CD4-positive, alpha-beta T cell treated with Interleukin-2 at 100 ng/mL for 4 hours (primary cell): Measurements from ENCODE around the gene EDC4.
"Not testable (repeated sequence)": the region's sequence is repeated elsewhere in the genome, so short reads cannot be mapped to it uniquely, and the experiment has no call there.

Source experiments
- DNase-seq: peaks from one replicate; pipeline ENCODE4 v3.0.0-alpha.2; 2020; ENCODE audit warnings: low spot score

Gene EDC4

DNA sequence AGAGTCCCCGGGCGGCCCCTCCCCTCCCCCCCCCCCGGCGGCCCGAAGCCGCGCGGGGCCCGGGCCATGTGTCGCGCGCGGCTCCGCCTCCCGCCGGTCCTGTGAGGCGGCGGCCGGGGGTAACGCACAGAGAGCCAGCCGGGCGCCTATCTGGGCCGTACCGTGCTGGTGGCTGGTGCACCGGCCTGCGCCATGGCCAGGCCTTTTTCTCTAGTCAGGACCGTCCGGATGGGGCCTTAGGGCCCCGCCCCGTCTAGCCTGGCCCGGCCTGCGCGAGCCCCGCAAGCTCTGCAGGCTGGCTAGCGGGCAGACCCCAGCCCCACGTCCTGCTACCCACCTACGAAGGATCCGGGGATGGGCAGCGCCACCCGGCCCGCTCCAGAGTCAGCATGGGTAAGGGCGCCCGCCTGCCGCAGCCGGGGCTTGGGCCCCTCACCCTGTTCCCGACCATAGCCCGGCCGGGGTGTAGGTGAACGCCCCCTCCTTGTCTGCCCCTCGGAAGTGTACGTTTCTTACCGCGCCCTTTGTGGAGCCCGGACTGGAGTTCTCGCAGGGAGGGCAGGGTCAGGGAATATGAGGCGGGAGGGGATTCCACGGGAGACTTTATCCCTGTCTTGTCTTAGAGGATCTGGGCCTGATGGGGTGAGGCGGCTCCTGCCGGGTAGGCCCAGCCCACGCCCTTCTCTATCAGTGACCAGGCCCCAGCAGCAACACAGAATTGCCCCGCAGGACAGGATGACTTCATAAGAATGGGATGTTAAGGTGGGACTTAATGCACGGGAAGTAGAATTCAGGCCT, 25.6 kb upstream of the EDC4 start, which contains the start of gene CENPT:
TSS of gene CENPT (minus strand) at position 630 of the 798 bp plus-strand sequence. CDS start 13,834 bp downstream, outside the sequence.
- DNase-seq = no peak

DNA sequence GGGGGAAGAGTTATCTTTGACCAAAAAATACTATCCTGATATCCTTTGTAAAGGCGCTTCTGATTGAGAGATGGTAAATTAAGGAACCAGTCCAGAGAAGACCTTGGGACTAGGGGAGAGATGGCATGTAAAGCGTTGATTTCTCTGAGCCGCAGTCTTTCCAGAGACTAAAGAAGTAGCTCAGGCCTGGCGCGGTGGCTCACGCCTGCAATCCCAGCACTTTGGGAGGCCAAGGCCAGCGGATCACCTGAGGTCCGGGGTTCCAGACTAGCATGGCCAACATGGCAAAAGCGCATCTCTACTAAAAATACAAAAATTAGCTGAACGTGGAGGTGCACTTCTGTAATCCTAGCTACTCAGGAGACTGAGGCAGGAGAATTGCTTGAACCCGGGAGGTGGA, 24.7 kb upstream of the EDC4 start:
- no peak for DNase-seq

DNA sequence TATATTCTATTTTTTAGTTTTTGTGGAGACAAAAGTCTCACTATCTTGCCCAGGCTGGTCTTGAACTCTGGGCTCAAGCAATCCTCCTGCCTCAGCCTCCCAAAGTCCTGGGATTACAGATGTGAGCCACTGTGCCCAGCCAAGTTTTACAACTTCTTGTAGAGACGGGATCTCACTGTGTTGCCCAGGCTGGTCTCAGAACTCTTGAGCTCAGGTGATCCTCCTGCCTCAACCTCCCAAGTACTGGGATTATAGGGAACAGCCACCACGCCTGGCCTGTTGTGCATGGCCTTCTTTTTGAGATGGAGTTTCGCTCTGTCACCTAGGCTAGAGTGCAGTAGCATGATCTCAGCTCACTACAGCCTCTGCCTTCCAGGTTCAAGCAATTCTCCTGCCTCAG, 19.2 kb upstream of the EDC4 start:
- DNase-seq = no peak

DNA sequence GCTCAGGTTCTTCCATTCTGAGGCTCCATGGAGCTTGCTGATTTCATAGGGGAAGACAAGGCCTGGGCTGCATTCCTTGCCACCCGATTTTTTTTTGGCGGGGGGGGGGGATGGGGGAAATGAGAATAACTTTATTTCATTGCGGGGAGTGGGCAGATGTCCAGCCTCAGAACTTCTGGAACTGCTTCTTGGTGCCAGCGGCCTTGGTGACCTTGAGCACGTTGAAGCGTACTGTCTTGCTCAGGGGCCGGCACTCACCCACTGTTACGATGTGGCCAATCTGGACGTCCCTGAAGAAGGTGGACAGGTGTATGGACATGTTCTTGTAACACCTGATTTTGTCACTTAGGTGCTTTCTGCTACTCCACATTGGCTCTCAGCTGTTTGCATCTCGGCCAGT, 17.1 kb upstream of the EDC4 start:
- DNase-seq = no peak

DNA sequence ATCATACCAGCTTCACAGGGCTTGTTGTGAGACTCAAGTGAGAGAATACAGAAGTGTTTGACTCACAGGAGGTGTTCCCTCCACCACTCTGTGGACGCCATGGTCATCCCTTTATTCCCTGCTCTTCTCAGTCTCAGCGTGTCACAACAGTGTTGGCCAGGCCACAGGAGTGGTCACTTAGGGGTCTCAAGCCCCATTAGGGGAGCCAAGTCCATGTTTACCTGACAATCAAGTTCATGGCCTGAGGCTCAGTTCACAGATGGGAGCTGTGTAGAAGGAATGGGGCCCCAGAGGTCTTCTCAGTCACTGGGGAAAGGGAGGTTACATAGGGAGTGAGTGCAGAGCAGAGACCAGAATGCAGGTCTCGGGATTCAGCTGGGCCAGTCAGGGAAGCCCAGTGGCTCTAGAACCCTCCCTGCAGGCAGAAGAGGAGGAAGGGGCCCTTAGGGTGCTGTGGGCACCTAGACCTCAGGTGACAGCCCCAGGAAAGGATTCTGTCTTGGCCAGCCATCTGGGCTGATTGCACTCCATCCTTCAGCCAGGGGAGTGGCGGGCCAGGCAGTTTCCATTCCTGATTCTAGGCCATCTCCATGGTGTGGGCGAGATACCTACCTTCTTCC, 15.8 kb upstream of the EDC4 start:
- DNase-seq = no peak

DNA sequence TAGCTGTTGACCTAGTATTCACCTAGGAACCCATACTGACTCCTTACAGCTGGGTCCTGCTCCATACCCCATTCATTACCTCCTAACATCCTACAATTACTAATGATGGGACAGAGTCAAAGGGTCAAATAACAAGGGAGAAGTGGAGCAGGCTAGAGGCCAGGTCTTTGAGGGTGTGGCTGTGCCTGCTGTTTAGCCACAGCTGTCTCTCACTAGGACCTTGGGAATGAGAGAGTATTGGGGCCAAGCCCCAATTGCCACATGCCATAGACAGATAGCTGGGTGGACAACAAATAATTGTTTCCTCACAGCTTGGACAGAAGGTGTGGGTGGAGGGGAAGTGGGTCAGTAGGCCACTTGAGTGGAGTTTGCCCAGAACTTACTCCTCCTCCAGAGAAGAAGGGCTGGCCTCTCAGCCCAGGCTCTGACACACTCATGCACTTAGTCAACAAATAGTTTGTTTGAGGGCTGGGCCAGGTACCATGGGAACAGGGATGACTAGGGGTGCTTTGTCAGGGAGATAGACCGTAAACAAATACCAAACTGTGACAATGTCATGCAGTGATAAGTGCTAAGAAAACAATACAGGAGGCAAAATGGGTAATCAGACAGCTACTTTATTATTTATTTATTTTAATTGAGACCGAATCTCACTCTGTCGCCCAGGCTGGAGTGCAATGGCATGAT, 15.2 kb upstream of the EDC4 start:
- peak; percentile 82 for DNase-seq

DNA sequence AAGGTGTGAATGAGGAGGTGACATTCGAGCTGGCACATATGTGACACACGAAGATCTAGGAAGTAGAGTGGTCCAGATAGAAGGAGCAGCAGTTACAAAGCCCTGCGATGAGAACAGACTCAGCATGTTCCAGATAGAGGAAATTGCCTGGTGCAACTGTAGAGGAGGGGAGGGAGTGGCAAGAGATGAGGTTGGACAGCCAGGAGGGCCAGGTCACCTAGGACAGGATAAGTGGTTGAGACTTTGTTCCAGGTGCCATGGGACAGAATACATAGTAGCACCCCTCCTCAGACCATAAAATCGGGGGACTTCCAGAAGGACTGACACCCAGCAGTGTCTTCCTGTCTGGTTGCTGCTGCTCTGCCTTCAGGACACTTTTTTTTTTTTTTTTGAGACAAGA, 14.4 kb upstream of the EDC4 start:
- no peak for DNase-seq

DNA sequence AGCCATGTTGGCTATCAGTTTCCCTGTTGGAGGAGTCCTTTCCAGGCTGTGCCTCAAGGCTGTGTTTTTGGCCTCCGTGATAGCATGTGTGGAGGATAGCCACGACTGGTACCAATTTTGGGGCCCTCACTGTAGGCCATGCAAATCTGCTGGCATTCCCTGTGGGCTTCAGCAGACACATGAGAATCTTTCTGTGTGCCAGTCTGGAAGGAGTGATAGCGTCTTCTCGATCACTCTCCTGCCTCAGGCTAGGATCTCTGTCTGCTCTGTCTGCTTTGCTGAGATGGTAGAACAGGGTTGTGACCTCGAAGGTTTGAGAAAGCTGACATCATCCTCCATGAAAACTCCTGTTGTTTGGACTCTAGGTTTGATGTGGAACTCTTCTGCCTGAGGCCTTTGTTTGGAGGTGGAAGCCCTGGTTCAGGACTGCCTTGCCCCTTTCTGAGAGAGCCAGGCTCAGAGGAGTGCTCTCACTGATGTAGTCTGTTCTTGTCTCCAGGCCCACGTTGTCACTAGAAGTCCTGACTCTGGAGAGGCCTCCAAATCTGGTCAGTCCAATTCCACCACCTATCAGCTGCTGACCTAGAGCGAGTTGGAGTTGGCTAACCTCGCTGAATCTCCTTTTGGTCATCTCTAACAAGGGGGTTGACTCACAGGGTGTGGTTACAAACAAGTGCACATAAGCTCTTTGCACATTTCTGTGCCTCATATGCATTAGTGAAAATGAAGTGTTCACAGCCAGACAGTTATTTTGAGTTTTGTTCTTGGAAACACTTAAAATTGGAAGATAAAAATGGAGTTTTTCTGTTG, 12.1 kb upstream of the EDC4 start:
- no peak for DNase-seq

DNA sequence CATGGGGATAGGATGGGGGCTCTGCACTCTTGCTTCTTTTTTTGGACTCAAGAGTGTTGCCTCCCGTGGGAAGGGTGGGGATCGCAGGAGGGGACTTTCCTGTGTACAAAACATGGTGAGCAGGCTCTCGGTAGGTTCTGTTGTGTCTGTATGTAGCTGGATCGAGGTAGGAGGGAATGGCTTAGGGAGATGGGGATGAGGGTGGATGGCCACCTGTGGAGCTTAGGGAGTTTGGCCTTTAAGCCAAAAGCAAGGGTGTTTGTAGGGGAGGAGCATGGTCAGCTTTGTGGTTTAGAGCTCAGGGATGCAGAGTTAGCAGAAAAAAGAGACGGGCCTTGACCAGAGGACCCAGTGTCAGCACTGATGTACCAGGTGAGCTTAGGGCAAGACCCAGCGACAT, 11.0 kb upstream of the EDC4 start:
- DNase-seq = no peak

DNA sequence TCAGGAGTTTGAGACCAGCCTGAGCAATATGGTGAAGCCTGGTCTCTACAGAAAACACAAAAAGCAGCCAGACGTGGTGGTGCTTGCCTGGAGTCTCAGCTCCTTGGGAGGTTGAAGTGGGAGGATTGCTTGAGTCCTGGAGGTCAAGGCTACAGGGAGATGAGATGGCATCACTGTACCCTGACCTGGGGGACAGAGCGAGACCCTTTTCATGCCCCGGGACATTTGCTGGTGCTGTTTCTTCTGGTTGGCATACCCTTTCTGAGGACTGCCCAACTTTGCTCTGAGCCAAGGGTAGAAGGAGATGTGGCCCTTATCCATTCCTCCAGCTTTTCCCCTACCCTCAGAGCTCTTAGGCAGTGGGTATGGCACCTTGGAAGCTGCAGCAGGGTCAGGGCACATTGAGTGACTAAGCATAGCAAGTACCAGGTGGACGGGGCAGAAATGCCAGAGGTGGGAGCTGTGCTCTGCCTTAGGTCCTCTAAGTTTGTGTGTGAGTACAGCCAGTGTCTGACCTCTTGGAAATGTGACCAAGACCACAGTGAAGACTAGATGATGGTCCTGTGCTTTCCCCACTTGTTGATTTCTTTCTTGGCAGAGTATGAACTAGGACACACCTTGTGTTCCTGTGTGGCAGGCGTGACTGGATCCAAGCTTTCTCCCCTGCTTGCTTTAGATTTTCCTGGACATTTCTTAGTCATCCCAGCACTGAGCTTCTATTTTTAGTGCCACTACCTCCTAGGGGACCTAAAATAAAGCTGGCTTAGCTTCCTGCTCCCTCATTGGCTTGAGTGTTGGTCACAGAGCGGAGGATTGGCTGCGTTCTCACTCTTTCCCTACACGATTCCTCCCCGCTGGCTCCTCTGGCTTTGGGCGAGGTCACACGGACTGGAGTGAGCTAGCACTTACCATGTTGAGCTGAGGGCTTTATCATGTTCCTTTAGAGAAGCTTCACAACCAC, 9.9 kb upstream of the EDC4 start:
- no peak for DNase-seq

DNA sequence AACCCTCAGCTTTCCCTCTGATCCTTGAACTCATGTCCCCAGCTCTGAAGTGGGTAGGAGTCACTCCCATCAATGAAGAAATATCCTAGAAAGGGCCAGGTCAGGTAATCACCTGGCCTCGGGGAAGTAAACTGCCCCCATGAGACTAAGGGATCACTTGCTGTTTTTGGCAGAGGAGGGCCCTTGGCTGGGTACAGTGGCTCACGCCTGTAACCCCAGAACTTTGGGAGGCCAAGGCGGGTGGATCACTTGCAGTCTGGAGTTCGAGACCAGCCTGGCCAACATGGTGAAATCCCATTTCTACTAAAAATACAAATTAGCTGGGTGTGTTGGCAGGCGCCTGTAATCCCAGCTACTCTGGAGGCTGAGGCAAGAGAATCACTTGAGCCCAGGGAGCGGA, 8.8 kb upstream of the EDC4 start:
- DNase-seq = not testable (repeated sequence)

DNA sequence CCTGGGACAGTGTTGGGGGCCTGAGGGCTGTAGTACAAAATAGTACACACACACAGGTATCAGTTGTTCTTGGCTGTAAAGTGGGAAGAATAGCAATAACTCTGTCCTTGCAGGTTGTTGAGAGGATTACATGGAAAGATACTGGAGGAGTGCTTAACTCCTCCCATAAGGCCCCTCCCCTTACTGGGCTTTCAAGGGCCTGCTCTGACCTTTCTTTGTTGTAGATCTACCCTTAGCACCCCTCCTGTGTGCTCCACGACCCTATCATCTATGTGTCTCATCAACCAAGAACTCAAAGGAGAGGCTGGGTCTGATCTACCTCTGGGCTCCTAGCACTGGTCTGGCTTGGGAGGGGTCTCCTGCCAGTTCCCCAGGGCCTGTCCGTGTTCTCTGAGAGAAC, 8.3 kb upstream of the EDC4 start:
- no peak for DNase-seq

DNA sequence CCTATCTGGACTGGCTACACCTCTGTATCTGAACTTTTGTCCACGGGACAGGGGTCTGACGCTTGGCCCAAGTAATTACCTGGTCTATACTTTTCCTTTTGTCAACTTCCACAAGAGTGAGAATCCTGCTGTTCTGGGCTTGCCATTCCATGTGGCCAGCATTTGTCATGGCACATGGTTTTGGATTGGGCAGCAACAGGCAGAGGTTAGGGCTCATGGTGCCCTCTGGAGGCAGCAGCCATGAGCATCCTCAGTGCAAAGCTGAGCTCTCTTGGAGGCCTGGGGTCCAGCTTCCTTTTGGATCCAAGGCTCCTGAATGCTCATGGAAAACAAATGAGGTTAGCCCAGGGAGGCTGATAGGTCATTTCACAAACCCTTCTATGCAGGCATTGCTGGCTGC, 7.5 kb upstream of the EDC4 start:
- no peak for DNase-seq

DNA sequence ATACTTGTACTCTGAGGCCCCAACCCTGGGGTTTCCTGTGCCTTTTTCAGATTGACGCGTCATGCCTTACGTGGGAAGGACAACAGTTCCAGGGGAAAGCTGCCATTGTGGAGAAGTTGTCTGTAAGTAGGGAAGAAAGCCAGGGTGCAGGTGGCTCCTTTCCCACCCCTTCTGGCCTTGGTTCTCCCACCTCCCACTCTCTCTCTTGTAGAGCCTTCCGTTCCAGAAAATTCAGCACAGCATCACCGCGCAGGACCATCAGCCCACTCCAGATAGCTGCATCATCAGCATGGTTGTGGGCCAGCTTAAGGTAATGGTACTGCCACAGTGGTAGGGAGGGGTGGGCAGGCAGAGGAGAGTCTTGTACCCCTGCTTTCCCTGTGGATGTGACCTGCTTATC, 4.6 kb upstream of the EDC4 start:
- no peak for DNase-seq

DNA sequence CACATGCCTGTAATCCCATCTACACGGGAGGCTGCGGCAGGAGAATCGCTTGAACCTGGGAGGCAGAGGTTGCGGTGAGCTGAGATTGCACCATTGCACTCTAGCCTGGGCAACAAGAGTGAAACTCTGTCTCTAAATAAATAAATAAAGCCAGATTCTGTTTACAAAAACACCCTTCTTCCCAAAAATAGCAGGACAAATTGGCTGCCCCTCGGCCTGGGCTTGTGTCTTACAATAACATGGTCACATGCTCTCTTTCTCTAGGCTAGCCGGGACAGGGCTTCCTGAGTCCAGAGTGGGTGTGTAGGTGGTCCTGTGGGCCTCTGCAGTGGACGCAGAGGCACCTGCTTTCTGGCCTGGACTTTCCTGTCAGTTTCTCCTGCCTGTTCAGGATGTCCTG, 3.2 kb upstream of the EDC4 start:
- no peak for DNase-seq

DNA sequence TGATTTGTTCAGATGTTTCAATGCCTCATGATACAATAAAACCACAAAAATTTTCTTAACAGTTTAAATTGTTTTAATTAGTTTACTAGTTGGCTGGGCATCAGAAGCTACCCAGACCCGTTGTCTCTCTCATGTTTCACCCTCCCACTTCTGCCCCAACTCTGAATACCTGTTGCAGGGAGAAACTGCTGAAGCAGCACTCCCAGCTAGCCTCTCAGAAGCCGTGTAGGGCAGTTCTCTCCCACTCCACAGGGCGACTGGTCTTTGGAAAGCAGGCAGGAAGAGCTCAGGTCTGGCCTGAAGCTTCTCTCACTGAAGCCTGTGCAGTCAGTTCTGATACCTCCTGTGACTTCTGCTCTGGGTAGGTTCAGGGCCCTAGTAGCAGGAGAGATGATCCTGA, 1.6 kb upstream of the EDC4 start:
- no peak for DNase-seq

DNA sequence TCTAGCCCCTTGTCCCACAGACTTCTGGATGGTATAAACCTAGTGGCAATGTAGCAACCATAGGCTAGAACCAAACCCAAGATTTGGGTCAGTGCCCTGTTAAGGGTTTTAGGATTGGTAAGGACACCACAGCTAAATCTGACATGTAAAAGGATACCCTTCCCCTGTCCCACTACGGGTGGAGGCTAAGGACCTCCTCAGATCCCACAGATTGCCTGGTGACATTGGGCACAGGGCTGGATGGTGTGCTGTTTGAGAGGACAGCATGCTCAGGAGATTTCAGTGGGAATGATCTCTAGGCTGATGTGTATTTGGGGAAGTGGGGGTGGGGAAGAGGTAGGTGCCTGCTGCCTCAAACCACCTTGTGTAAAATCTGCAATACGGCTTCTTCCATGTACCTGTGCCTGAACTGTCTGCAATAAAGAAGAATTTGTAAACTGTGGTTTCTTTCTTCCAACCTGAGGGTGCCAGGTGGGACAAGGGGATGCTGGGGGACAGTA, 671 bp upstream of the EDC4 start:
- no peak for DNase-seq

DNA sequence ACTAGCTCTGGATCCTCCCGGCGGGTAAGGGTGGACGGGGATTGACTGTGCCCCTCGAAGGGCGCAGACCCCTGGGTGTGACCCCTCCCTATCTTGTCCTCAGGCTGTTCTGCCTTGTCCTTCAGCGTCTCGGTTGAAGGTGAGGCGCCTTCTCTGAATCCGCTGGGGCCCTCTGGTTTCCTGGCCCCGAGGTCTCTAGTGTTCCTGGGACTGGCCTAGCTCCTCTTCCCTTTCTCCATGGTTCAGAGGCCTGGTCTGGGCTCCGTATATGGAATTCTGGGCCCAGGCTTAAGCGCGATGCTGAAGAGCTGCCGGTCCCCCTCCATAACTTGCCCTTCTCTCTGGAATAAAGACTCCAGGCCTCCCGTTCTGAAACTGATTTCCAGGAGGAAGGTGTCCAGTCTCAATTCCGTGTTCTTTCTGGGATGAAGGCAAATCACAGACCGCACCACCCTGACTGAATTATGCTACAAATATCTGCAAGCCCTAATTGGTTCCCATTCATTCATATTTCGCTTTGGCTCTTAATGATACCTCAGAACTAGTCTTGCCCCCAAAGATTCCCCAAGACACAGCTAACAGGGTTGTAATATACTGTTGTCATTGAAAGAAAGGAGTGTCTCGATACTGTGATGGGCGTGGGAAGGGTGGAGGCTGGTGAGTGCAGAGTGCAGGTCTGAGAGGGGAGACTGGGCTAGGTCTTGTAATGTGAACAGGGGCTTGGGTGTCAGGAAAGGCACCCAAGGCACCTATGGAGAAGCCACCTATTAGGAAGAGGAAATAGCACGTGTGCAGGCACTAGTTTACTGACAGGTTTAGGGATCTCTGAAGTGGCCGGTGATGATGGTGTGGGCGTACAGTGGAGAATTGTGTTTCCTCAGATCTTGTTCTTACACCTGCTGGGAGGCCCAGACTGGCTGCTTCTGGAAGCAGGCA, 851 bp downstream of the EDC4 start:
- no peak for DNase-seq

DNA sequence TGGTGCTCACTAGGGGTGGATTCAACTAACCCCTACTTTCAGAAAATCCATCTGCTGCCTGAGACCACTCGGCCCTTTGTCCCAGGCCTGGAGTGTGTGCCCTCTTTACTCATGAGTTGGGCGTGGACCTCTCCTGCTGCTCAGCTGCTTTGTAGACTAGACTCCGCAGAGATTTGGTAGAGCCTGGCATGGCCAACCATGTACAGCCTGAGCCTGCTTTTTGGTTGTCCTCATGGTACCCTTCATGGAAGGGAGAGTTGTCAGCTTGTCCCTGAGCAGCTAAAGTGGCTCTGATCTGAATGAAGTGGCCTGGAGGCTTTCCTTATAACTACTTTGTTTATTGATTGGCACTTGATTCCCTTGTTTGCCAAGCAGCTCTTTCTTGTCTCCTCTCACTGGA, 1.5 kb downstream of the EDC4 start:
- DNase-seq = no peak

DNA sequence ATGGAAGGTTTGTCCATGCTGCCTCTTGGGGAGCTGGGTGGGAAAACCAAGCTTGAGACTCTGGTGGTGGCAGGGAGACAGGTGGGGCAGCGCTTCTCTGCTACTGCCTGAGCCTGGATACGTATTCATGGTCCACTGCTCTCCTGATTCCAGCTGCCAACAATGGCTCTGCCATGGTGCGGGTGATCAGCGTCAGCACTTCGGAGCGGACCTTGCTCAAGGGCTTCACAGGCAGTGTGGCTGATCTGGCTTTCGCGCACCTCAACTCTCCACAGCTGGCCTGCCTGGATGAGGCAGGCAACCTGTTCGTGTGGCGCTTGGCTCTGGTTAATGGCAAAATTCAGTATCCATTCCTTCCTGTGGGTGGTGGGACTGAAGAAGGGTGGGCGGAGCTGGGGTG, 4.2 kb downstream of the EDC4 start:
- DNase-seq = no peak
